GM20000 (cell line): Measurements from ENCODE around the gene GRHPR.
"Not testable (repeated sequence)": the region's sequence is repeated elsewhere in the genome, so short reads cannot be mapped to it uniquely, and the experiment has no call there.

Experiments
- DNase-seq: peaks from one replicate; pipeline ENCODE4 v3.0.0; 2012; ENCODE audit warnings: low spot score
- TF ChIP-seq, protein P1 (sequence below): IDR thresholded peaks from 2 replicates; pipeline ENCODE4 v1.5.1; 2012; ENCODE audit warnings: mild to moderate bottlenecking, control low read depth; ENCODE audit errors: extremely low read depth, missing control alignments

Gene GRHPR

DNA sequence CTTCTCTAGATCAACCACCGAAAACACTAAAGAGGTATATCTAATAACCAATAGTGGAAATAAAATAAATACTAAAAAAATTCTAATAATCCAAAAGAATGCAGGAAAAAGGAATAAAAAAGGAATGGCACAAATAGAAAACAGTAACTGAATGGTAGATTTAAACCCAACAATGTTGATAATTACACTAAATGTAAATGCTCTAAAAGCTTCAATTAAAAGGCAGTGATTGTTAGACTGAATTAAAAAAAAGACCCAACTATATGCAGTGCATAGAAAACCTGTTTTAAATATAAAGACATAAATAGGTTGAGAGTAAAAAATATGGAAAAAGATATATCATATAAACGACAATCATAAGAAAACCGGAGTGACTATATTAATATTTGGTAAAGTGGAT lies 51.9 kb downstream of the GRHPR start:
- DNase-seq, result no peak
- TF ChIP-seq, protein P1, sequence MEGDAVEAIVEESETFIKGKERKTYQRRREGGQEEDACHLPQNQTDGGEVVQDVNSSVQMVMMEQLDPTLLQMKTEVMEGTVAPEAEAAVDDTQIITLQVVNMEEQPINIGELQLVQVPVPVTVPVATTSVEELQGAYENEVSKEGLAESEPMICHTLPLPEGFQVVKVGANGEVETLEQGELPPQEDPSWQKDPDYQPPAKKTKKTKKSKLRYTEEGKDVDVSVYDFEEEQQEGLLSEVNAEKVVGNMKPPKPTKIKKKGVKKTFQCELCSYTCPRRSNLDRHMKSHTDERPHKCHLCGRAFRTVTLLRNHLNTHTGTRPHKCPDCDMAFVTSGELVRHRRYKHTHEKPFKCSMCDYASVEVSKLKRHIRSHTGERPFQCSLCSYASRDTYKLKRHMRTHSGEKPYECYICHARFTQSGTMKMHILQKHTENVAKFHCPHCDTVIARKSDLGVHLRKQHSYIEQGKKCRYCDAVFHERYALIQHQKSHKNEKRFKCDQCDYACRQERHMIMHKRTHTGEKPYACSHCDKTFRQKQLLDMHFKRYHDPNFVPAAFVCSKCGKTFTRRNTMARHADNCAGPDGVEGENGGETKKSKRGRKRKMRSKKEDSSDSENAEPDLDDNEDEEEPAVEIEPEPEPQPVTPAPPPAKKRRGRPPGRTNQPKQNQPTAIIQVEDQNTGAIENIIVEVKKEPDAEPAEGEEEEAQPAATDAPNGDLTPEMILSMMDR, result no peak

DNA sequence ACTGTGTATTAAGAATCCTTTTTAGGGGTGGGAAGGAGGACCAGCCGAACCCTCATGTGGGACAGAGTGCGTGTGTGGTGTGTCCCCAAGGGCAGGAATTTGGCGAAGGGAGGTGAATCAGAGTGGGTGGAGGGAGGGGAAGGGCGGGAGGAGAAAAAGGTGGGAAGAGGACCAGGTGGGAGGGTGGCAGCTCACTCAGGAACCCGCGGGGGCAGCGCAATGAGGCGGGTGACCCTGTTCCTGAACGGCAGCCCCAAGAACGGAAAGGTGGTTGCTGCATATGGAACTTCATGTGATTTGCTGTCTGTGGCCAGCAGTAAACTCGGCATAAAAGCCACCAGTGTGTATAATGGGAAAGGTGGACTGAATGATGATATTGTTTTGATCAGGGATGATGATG lies 54.4 kb downstream of the GRHPR start:
- TF ChIP-seq, protein P1, result no peak
- DNase-seq, result no peak

DNA sequence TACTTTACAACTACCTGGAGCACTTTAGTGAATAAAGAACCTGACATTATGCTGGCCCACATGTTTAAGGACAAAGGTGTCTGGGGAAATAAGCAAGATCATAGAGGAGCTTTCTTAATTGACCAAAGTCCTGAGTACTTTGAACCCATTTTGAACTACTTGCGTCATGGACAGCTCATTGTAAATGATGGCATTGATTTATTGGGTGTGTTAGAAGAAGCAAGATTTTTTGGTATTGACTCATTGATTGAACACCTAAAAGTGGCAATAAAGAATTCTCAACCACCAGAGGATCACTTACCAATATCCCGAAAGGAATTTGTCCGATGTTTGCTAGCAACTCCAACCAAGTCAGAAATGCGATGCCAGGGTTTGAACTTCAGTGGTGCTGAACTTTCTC lies 54.9 kb downstream of the GRHPR start:
- DNase-seq, result not testable (repeated sequence)

DNA sequence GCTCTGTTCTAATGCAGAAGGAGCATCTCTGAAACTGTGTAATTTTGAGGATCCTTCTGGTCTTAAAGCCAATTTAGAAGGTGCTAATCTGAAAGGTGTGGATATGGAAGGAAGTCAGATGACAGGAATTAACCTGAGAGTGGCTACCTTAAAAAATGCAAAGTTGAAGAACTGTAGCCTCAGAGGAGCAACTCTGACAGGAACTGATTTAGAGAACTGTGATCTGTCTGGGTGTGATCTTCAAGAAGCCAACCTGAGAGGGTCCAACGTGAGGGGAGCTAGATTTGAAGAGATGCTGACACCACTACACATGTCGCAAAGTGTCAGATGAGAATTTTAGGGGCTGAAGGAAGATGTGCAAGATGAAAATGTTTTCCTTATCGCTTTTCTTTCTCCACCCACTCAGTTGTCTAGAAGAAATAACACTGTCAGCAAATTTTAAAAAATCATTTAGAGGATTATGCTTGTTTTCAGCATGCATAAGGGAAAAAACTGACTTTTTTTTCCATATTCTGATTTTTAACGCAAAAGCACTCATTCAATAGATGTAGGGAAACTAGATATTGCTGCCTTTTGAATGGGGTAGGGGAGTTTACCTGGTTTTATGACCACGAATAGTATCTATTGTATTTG lies 55.6 kb downstream of the GRHPR start:
- not testable (repeated sequence) for DNase-seq

DNA sequence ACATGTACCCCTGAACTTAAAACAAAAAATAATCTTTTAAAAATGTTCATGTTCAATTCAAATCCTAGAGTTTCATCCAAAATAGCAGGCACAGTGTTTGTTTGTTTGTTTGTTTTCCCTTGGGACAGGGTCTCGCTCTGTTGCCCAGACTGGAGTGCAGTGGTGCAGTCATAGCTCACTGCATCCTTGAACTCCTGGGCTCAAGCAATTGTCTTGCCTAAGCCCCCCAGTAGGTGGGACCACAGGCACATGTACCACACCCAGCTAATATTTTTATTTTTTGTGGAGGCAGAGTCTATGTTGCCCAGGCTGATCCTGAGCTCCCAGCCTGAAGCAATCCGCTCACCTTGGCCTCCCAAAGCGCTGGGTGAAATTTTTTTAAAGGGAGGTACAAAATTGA lies 58.3 kb downstream of the GRHPR start:
- no peak for DNase-seq
- TF ChIP-seq, protein P1, result no peak

DNA sequence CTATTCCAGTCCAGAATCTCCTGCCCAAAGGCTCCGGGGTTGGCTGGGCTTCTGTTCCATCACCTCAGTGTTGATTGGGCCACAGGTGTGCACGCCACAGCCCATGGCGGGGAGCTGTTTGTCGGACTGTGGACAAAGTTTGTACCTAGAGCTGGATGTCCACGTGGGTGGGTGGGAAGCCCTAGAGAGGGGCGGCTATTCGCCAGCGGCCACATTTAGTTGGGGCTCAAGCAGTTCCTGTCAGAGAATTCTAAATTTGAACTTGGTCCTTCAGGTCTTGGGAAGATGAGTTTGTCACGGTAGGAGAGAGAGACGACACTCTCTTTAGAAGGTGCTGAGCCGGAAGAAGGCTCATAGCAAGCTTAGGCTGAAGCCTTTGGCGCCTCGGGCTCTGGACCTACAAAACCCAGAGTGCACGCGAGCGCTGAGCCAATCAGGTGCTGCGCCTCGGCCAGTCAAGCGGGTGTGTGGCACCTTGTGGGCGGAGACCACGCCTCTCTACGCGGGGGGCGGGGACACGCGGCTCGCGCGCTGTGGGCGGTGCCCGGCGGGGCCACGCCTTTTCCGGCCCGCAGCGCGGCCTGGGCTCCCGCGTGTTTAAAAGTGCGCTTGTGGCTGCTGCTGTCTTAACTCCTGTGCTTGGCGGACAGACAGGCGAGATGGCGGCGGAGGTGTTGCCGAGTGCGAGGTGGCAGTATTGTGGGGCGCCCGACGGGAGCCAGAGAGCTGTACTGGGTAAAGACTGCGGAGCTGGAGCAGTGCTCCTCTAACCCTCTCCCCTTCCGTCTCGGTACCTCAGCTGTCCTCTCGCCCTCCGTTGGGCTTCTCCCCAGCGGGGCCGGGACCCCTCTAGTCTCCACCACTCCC lies 63.1 kb downstream of the GRHPR start, which contains the start of gene POLR1E:
TSS of gene POLR1E (plus strand) at position 560 of the 867 bp plus-strand sequence. CDS start at position 660, 100 bp downstream.
- TF ChIP-seq, protein P1, result no peak

DNA sequence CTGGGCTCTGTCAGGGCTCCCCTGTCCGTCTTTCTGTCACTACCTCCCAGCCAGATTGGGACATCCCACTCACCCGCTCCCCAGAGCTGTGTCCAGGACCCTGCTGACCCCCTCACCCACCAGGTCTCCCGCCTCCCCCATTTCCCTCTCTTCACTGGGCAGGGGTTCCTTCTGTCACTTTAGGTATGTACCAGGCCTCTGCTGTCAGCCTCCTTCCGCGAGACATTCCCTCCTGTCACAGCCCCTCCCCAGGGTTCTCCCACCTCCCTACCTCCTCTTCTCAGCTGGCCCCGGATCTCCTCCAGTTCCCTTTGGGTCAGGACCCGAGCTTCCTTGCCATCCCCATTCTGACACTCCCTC lies 63.7 kb downstream of the GRHPR start:
- DNase-seq, result no peak
- TF ChIP-seq, protein P1, result no peak

More for the DNA sequence above, 63.1 kb downstream of the GRHPR start, which contains the start of gene POLR1E:
- DNase-seq, result peak; percentile 98
